Endometrial microvascular endothelial cells (primary cell): Measurements from ENCODE around the gene CHRNA4. TPM values are rescaled to one million over a fixed set of nuclear protein-coding genes. Genes with fewer than 3 reads are reported as not detected.
"Not testable (repeated sequence)": the region's sequence is repeated elsewhere in the genome, so short reads cannot be mapped to it uniquely, and the experiment has no call there.

ENCODE experiments used
- in situ Hi-C: cut with HindIII; loops from 2 replicates; pipeline ENCODE4 v1.10.0; 2017; ENCODE audit warnings: low sequenced_read_pairs, low pct_unique_long_range_greater_than_20kb; ENCODE audit errors: inconsistent ontology term
- total RNA-seq: library from RNA; depleted of rRNA; stranded (reverse); fragments of >200 nt; gene quantifications from one replicate; pipeline ENCODE4 v1.2.3, GENCODE V29; 2015; ENCODE audit errors: inconsistent ontology term

The CHRNA4 gene
- total RNA-seq, 1 donor from 2014 or later, result not detected

GRCh38 chr20:63307538-63308217, 53.5 kb downstream of the CHRNA4 start:
- in situ Hi-C loops, result no loop called here

GRCh38 chr20:63306673-63307537, 54.2 kb downstream of the CHRNA4 start:
- in situ Hi-C loops, result no loop called here

DNA sequence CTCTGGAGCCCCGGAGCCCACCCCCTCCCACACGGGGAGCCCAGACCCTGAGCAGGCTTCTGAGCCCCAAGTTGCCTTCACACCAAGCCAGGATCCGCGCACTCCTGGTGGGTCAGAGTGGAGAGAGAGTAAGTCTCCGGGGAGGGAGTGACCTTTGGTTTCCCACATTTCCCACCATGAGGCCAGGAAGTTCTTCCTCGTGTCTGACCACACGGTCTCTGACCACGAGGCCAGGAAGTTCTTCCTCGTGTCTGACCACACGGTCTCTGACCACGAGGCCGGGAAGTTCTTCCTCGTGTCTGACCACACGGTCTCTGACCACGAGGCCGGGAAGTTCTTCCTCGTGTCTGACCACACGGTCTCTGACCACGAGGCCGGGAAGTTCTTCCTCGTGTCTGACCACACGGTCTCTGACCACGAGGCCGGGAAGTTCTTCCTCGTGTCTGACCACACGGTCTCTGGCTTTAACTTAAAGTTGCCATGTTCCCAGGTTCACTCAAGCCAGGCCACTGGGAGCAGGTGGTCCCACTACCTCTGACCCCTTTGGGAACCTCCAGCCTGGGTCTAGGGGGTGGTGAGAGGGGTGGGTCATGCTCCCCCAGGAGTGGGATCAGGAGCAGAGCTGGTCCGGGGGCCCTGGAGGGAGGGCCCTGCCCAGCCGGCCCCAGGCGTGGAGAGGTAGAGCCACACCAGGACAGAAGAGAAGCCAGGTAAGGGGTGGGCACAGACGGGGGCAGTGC, 55.0 kb downstream of the CHRNA4 start:
- in situ Hi-C loops, result not testable (repeated sequence)

GRCh38 chr20:63305393-63305792, 55.8 kb downstream of the CHRNA4 start:
- in situ Hi-C loops, result no loop called here

- in situ Hi-C loops, result no loop called here
These were observed 58.0 kb downstream of the CHRNA4 start for GRCh38 chr20:63303095-63303666.

DNA sequence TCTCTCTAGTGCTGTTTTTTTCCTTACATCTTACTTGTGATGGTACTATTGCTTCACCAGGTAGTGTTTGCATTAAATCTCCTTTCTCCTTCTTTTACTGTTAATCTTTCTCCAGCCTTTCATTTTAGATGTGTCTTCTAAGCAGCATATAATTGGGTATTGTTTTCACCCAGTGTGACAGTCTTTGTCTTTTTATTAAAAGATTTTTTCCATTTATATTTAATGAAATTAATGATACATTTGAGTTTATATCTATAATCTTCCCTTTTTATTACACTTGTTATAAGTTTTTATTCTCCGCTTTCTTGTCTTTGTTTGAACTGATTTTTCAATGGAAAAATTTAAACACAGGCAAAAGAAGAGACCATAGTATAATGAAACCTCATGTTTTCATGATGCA, 59.5 kb downstream of the CHRNA4 start:
- in situ Hi-C loops, result no loop called here

- in situ Hi-C loops, result loop anchor here (25.0 kb wide), 1 partner anchor 88 kb away; no protein-coding TSS in a partner anchor
These were observed 62.3 kb downstream of the CHRNA4 start for GRCh38 chr20:63298731-63299312.

- in situ Hi-C loops, result loop anchor here (25.0 kb wide), 1 partner anchor 89 kb away; no protein-coding TSS in a partner anchor
These were observed 63.2 kb downstream of the CHRNA4 start for GRCh38 chr20:63297796-63298572.

DNA sequence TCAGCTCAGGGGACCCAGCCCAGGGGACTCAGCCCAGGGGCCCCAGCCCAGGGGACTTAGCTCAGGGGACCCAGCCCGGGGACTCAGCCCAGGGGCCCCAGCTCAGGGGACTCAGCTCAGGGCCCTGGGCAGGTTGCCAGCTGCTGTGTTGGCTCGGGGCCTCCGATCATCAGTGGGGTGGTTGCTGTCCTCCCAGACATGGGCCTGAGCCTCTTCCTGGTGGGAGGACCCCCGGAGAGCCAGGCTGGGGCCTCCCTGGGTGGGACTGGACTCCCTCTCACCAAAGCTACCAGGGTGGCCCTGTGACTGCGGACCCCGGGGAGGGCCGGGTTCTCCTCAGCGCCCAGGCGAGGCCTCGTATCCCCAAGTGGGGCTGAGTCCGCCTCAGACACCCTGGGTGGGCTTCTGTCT, 63.8 kb downstream of the CHRNA4 start:
- in situ Hi-C loops, result loop anchor here (25.0 kb wide), 1 partner anchor 90 kb away; no protein-coding TSS in a partner anchor

GRCh38 chr20:63296531-63297299, 64.4 kb downstream of the CHRNA4 start:
- in situ Hi-C loops, result loop anchor here (25.0 kb wide), 1 partner anchor 91 kb away; no protein-coding TSS in a partner anchor

- in situ Hi-C loops, result loop anchor here (25.0 kb wide), 1 partner anchor 91 kb away; no protein-coding TSS in a partner anchor
These were observed 65.3 kb downstream of the CHRNA4 start for GRCh38 chr20:63295846-63296245.

- in situ Hi-C loops, result loop anchor here (25.0 kb wide), 1 partner anchor 92 kb away; no protein-coding TSS in a partner anchor
These were observed 65.7 kb downstream of the CHRNA4 start for GRCh38 chr20:63295422-63295821.

DNA sequence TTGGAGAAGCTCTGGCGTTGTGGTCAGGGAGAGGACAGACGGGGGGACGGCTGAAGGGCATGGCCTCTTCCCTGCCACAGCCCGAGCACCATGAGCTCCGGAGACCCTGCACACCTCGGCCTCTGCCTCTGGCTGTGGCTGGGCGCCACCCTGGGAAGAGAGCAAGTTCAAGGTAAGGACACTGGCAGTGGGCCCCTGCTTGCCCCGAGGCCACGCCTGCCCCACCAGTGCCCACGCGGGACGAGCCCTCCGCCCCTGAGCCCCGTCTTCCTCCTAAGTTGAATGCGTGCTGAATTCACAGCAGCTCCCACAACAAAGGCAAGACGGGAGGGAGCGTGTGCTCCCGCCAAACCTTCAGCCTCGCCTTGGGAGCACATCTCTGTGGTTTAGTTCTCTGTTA, 66.1 kb downstream of the CHRNA4 start:
- in situ Hi-C loops, result loop anchor here (25.0 kb wide), 1 partner anchor 92 kb away; no protein-coding TSS in a partner anchor

- in situ Hi-C loops, result loop anchor here (25.0 kb wide), 1 partner anchor 93 kb away; no protein-coding TSS in a partner anchor
These were observed 66.6 kb downstream of the CHRNA4 start for GRCh38 chr20:63294536-63294900.

- in situ Hi-C loops, result loop anchor here (25.0 kb wide), 1 partner anchor 93 kb away; no protein-coding TSS in a partner anchor
These were observed 67.1 kb downstream of the CHRNA4 start for GRCh38 chr20:63293871-63294535.

- in situ Hi-C loops, result loop anchor here (25.0 kb wide), 1 partner anchor 94 kb away; no protein-coding TSS in a partner anchor
These were observed 67.7 kb downstream of the CHRNA4 start for GRCh38 chr20:63293456-63293855.
